Measurements from ENCODE around the gene SUMO1. TPM values are rescaled to one million over a fixed set of nuclear protein-coding genes. Genes with fewer than 3 reads are reported as not detected.

The SUMO1 gene
- total and polyA plus RNA-seq, 2 of the 4 experiments (the other 2 are of a cell fraction) = 72.3 to 90.0 TPM

GRCh38 chr2:202204855-202205254, 33.5 kb downstream of the SUMO1 start:
- Histone ChIP-seq H4K5ac (ENCODE audit: low read depth, low read length) (no peak overlapping the region), H2AFZ (replicated peaks; ENCODE audit: low read length, poor library complexity) (no peak overlapping the region), H4K91ac (ENCODE audit: insufficient read depth, low read depth, low read length) (no peak overlapping the region), H3K27ac (ENCODE audit: insufficient read depth, low read length) (no peak overlapping the region), H3K27me3 (ENCODE audit: control insufficient read depth, insufficient read depth, low read length) (no peaks in the 10 kb centered on the region), H3K4me2 (ENCODE audit: low read depth, low read length) (no peak overlapping the region), H3K79me1 (ENCODE audit: low read depth in 1 of 2, low read length in 2 of 2) (peaks cover 0 to 11% of the 10 kb centered on the region in 2 experiments; a peak in 3 of 4 replicates), H3K4me1 (ENCODE audit: control insufficient read depth, insufficient read depth, low read length) (no peaks in the 10 kb centered on the region), H3K56ac (ENCODE audit: extremely low read depth, insufficient read depth, low read length) (no peak overlapping the region), H2BK15ac (ENCODE audit: low read depth, low read length) (no peak overlapping the region), H2BK20ac (ENCODE audit: low read depth, low read length) (no peak overlapping the region), H2AK9ac (replicated peaks; ENCODE audit: low read depth, low read length, poor library complexity) (no peak overlapping the region), H3K9me1 (ENCODE audit: insufficient read depth, low read length) (no peaks in the 10 kb centered on the region), H3K4ac (ENCODE audit: low read depth, low read length) (no peak overlapping the region), H3K23ac (ENCODE audit: low read depth, low read length) (no peak overlapping the region), H4K8ac (ENCODE audit: low read depth in 2 of 2, low read length in 2 of 2) (no peak overlapping the region), H3K9ac (ENCODE audit: low read depth, low read length) (no peak overlapping the region), H3K4me3 (ENCODE audit: insufficient read depth, low read depth, low read length) (no peak overlapping the region), H2BK120ac (ENCODE audit: low read depth, low read length) (no peak overlapping the region), H3K9me3 (ENCODE audit: control insufficient read depth, insufficient read depth, low read length) (no peaks in the 10 kb centered on the region), H2BK5ac (ENCODE audit: low read depth, low read length, poor library complexity, severe bottlenecking) (no peak overlapping the region), H3K36me3 (ENCODE audit: control insufficient read depth, insufficient read depth, low read length) (peaks cover 20% of the 10 kb centered on the region), H2AK5ac (ENCODE audit: low read depth, low read length) (no peak overlapping the region), H4K20me1 (ENCODE audit: insufficient read depth, low read length) (peaks cover 3% of the 10 kb centered on the region; the same call in 1 of the 2 replicates), H3K14ac (replicated peaks; ENCODE audit: low read depth, low read length) (no peak overlapping the region), H3K18ac (ENCODE audit: low read depth, low read length) (no peak overlapping the region)
- ChIA-PET POLR2A (ENCODE audit: unreplicated experiment) (no interaction called here), CTCF (no interaction called here)
- in situ Hi-C loops (cut with MboI; ENCODE audit: low sequenced_read_pairs) (no loop called here), dilution Hi-C loops (cut with HindIII; ENCODE audit: low sequenced_read_pairs, unreplicated experiment) (no loop called here), intact Hi-C loops (cut with micrococcal nuclease) (no loop called here)
- no peak for ATAC-seq (ENCODE audit: low read depth)
- WGBS, 2 experiments (ENCODE audit: extremely low coverage in 2 of 2, insufficient read length in 1 of 2) = no CpG with 5 or more reads among the region's 2 CpGs
- no TSS peak for BruUV-seq (replicated peaks)
- DNase-seq = no peak
- TF ChIP-seq SMC3 (IDR thresholded peaks at IDR 0.05; ENCODE audit: low read depth, low read length) (no peak), RAD21 (IDR thresholded peaks at IDR 0.05; ENCODE audit: low read length) (no peak), CEBPB (IDR thresholded peaks at IDR 0.05; ENCODE audit: low read depth, low read length) (no peak), CHD1 (IDR thresholded peaks at IDR 0.05; ENCODE audit: low read depth, low read length) (no peak), RCOR1 (IDR thresholded peaks at IDR 0.05; ENCODE audit: insufficient replicate concordance, low read length) (no peak), CTCF (conservative IDR thresholded peaks at IDR 0.05; ENCODE audit: low read depth, low read length) (no peak), MAFK (IDR thresholded peaks at IDR 0.05; ENCODE audit: low read depth, low read length) (no peak), RFX5 (IDR thresholded peaks at IDR 0.05; ENCODE audit: low read depth, low read length) (no peak), NFE2L2 (IDR thresholded peaks at IDR 0.05; ENCODE audit: low read depth, low read length) (no peak), MAZ (IDR thresholded peaks at IDR 0.05; ENCODE audit: borderline replicate concordance, low read depth, low read length) (no peak), POLR2A (IDR thresholded peaks at IDR 0.05; ENCODE audit: low read depth, low read length) (no peak), FOS (IDR thresholded peaks at IDR 0.05; ENCODE audit: low read depth, low read length) (no peak), BHLHE40 (IDR thresholded peaks at IDR 0.05; ENCODE audit: low read depth, low read length) (no peak)
- TF ChIP-seq, protein P1, sequence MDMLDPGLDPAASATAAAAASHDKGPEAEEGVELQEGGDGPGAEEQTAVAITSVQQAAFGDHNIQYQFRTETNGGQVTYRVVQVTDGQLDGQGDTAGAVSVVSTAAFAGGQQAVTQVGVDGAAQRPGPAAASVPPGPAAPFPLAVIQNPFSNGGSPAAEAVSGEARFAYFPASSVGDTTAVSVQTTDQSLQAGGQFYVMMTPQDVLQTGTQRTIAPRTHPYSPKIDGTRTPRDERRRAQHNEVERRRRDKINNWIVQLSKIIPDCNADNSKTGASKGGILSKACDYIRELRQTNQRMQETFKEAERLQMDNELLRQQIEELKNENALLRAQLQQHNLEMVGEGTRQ (IDR thresholded peaks at IDR 0.05; ENCODE audit: low read depth, low read length) = no peak
- TF ChIP-seq, protein P2, sequence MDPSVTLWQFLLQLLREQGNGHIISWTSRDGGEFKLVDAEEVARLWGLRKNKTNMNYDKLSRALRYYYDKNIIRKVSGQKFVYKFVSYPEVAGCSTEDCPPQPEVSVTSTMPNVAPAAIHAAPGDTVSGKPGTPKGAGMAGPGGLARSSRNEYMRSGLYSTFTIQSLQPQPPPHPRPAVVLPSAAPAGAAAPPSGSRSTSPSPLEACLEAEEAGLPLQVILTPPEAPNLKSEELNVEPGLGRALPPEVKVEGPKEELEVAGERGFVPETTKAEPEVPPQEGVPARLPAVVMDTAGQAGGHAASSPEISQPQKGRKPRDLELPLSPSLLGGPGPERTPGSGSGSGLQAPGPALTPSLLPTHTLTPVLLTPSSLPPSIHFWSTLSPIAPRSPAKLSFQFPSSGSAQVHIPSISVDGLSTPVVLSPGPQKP (IDR thresholded peaks at IDR 0.05; ENCODE audit: borderline replicate concordance, low read depth, low read length) = no peak

Data from IMR-90 (cell line).